Nephron progenitor cell (in vitro differentiated cells): ENCODE measurements around the gene TMEM18.

Experiments used
- DNase-seq: peaks from one replicate; pipeline ENCODE4 v3.0.0; 2021
- H3K27ac Mint-ChIP-seq: 2 replicates; pipeline ENCODE4 v1.8.0; 2021; ENCODE audit warnings: mild to moderate bottlenecking, moderate library complexity, mixed read lengths
- H3K27me3 Mint-ChIP-seq: 2 replicates; pipeline ENCODE4 v1.8.0; 2021; ENCODE audit warnings: mild to moderate bottlenecking, low read depth, mixed read lengths; ENCODE audit not compliant: poor library complexity
- H3K36me3 Mint-ChIP-seq: 2 replicates; pipeline ENCODE4 v1.8.0; 2021; ENCODE audit warnings: low read depth, mixed read lengths
- H3K4me1 Mint-ChIP-seq: 2 replicates; pipeline ENCODE4 v1.8.0; 2021; ENCODE audit warnings: mixed read lengths
- H3K4me3 Mint-ChIP-seq: 2 replicates; pipeline ENCODE4 v1.8.0; 2021; ENCODE audit warnings: mild to moderate bottlenecking, moderate library complexity, mixed read lengths
- H3K9me3 Mint-ChIP-seq: 2 replicates; pipeline ENCODE4 v1.8.0; 2021; ENCODE audit warnings: mild to moderate bottlenecking, moderate library complexity, mixed read lengths
- CTCF ChIP-seq: fragments of 200-600 bp; sonication (generic); IDR thresholded peaks from 2 replicates; pipeline ENCODE4 v1.5.0; 2021; ENCODE audit warnings: antibody characterized with exemption

The TMEM18 gene

GRCh38 chr2:637804-638203, 39.4 kb downstream of the TMEM18 start:
- Mint-ChIP-seq H3K4me1 (peaks cover 31% of the 10 kb centered on the region), H3K9me3 (peaks cover 10% of the 10 kb centered on the region), H3K4me3 (no peak overlapping the region), H3K36me3 (no peaks in the 10 kb centered on the region), H3K27me3 (peaks cover 7% of the 10 kb centered on the region), H3K27ac (no peak overlapping the region)
- TF ChIP-seq CTCF: no peak
- DNase-seq: no peak

GRCh38 chr2:637406-637776, 39.8 kb downstream of the TMEM18 start:
- H3K4me3 Mint-ChIP-seq: no peak overlapping the region
- H3K27me3 Mint-ChIP-seq: peaks cover 5% of the 10 kb centered on the region
- no peak overlapping the region for H3K27ac Mint-ChIP-seq
- no peak for TF ChIP-seq CTCF
- H3K36me3 Mint-ChIP-seq: no peaks in the 10 kb centered on the region
- H3K9me3 Mint-ChIP-seq: peaks cover 13% of the 10 kb centered on the region
- H3K4me1 Mint-ChIP-seq: peaks cover 31% of the 10 kb centered on the region
- no peak for DNase-seq

GRCh38 chr2:636641-637405, 40.4 kb downstream of the TMEM18 start:
- TF ChIP-seq CTCF: peak; percentile 83
- Mint-ChIP-seq H3K4me1 (peaks cover 31% of the 10 kb centered on the region), H3K9me3 (peaks cover 15% of the 10 kb centered on the region), H3K36me3 (no peaks in the 10 kb centered on the region), H3K27ac (no peak overlapping the region), H3K4me3 (no peak overlapping the region), H3K27me3 (peaks cover 4% of the 10 kb centered on the region)
- peak; percentile 79 for DNase-seq

- no peak overlapping the region for H3K4me3 Mint-ChIP-seq
- DNase-seq: no peak
- H3K27ac Mint-ChIP-seq: no peak overlapping the region
- H3K9me3 Mint-ChIP-seq: peaks cover 20% of the 10 kb centered on the region
- H3K36me3 Mint-ChIP-seq: no peaks in the 10 kb centered on the region
- H3K4me1 Mint-ChIP-seq: peaks cover 31% of the 10 kb centered on the region
- no peak for TF ChIP-seq CTCF
- H3K27me3 Mint-ChIP-seq: peaks cover 4% of the 10 kb centered on the region
Measured at GRCh38 chr2:635687-636621, 41.3 kb downstream of the TMEM18 start.

GRCh38 chr2:634636-635388, 42.4 kb downstream of the TMEM18 start:
- H3K36me3 Mint-ChIP-seq: no peaks in the 10 kb centered on the region
- no peak overlapping the region for H3K27ac Mint-ChIP-seq
- H3K27me3 Mint-ChIP-seq: peaks cover 4% of the 10 kb centered on the region
- H3K9me3 Mint-ChIP-seq: peaks cover 20% of the 10 kb centered on the region
- TF ChIP-seq CTCF: no peak
- no peak overlapping the region for H3K4me3 Mint-ChIP-seq
- peaks cover 31% of the 10 kb centered on the region for H3K4me1 Mint-ChIP-seq
- no peak for DNase-seq
